CD4-positive, alpha-beta T cell (primary cell): ENCODE data around the gene RARB. TPM values are rescaled to one million over a fixed set of nuclear protein-coding genes. Genes with fewer than 3 reads are reported as not detected.

Source experiments
- ATAC-seq: fragments of 200-7000 bp; cut with Tn5 transposase; one replicate; pipeline ENCODE4 v1.10.0; 2022; ENCODE audit warnings: mild to moderate bottlenecking; ENCODE audit not compliant: poor library complexity
- CTCF ChIA-PET: fragments of 350-600 bp; sonication (Branson Sonifier 250); formaldehyde crosslinking; loops from one replicate; lab custom pipeline; 2021; ENCODE audit warnings: antibody characterized with exemption, inconsistent platforms; lab: Charles Lee
- POLR2A ChIA-PET: fragments of 350-600 bp; sonication (Branson Sonifier 250); formaldehyde crosslinking; loops from one replicate; lab custom pipeline; 2021; ENCODE audit warnings: antibody characterized with exemption, inconsistent platforms; lab: Charles Lee
- DNase-seq, 14 experiments: peaks; one replicate each; pipeline ENCODE4 v3.0.0-alpha.2; 2013 to 2020; ENCODE audit warnings: mixed read lengths in 2 of 14
- H3K27ac ChIP-seq, 2 donors: one replicate each; pipeline versions ENCODE4 v1.5.1 to v1.7.0; 2013; ENCODE audit warnings: low read length in 2 of 2, low read depth in 1 of 2, mild to moderate bottlenecking in 1 of 2
- H3K27me3 ChIP-seq, 2 experiments: 1 replicate in 1 of 2; 2 replicates in 1 of 2; pipeline versions ENCODE4 v1.6.1 to v1.7.0; 2013; ENCODE audit warnings: low read length in 2 of 2, control low read depth in 1 of 2, mild to moderate bottlenecking in 1 of 2, moderate library complexity in 1 of 2; ENCODE audit not compliant: insufficient read depth in 2 of 2, control insufficient read depth in 1 of 2
- H3K36me3 ChIP-seq: one replicate; pipeline ENCODE4 v1.6.1; 2013; ENCODE audit warnings: low read length, control low read depth; ENCODE audit not compliant: insufficient read depth
- H3K4me1 ChIP-seq: one replicate; pipeline ENCODE4 v1.6.1; 2013; ENCODE audit warnings: low read length, control low read depth; ENCODE audit not compliant: insufficient read depth
- H3K4me3 ChIP-seq: one replicate; pipeline ENCODE4 v1.5.1; 2013; ENCODE audit warnings: mild to moderate bottlenecking, low read length, moderate library complexity
- H3K9me3 ChIP-seq, 2 experiments: 1 replicate in 1 of 2; 2 replicates in 1 of 2; pipeline versions ENCODE4 v1.6.1 to v1.7.0; 2013; ENCODE audit warnings: low read length in 2 of 2, mild to moderate bottlenecking in 2 of 2, control low read depth in 1 of 2, moderate library complexity in 1 of 2; ENCODE audit not compliant: control insufficient read depth in 1 of 2, insufficient read depth in 1 of 2
- H3K27ac Mint-ChIP-seq: one replicate; pipeline ENCODE4 v1.8.0; 2020; ENCODE audit warnings: mixed read lengths
- H3K27me3 Mint-ChIP-seq: one replicate; pipeline ENCODE4 v1.8.0; 2021; ENCODE audit warnings: mixed read lengths
- H3K36me3 Mint-ChIP-seq: one replicate; pipeline ENCODE4 v1.8.0; 2021; ENCODE audit warnings: low read depth, mixed read lengths
- H3K4me1 Mint-ChIP-seq: one replicate; pipeline ENCODE4 v1.8.0; 2021; ENCODE audit warnings: low read depth, mixed read lengths
- H3K4me3 Mint-ChIP-seq: one replicate; pipeline ENCODE4 v1.8.0; 2020; ENCODE audit warnings: mild to moderate bottlenecking, mixed read lengths
- H3K9me3 Mint-ChIP-seq: one replicate; pipeline ENCODE4 v1.8.0; 2020; ENCODE audit warnings: mixed read lengths
- intact Hi-C, 2 experiments: fragments of 100-400 bp; cut with DNase I in 1 of 2; cut with micrococcal nuclease in 1 of 2; formaldehyde crosslinking; loops; one replicate each; pipeline versions ENCODE4 v1.15.1 to v1.9.0; 2023 to 2025; cut with DNase I, micrococcal nuclease
- polyA plus RNA-seq, 2 donors: library from polyadenylated mRNA; unstranded; fragments of 120-200 nt; gene quantifications; one replicate each; pipeline ENCODE4 v1.2.1, GENCODE V29; 2013
- total RNA-seq, 174 experiments: library from RNA in 2 of 174; stranded (reverse) in 2 of 174; gene quantifications; one replicate each; pipeline ENCODE4 v1.2.3 and lab custom pipeline; 2021 to 2026
- TF ChIP-seq, protein P1 (sequence below): fragments of 200-600 bp; IDR thresholded peaks from one replicate; pipeline ENCODE4 v1.8.0; 2022; ENCODE audit warnings: antibody characterized with exemption, mild to moderate bottlenecking

Gene RARB
- total RNA-seq (not detected), total RNA-seq (lab: John Stamatoyannopoulos, UW) (0 to 0.14 (median 0) reads per million in 172 experiments)
- 0.38 TPM for polyA plus RNA-seq (2013, experiment 1 of 2)
- polyA plus RNA-seq (2013, experiment 2 of 2) = 0.61 TPM

DNA sequence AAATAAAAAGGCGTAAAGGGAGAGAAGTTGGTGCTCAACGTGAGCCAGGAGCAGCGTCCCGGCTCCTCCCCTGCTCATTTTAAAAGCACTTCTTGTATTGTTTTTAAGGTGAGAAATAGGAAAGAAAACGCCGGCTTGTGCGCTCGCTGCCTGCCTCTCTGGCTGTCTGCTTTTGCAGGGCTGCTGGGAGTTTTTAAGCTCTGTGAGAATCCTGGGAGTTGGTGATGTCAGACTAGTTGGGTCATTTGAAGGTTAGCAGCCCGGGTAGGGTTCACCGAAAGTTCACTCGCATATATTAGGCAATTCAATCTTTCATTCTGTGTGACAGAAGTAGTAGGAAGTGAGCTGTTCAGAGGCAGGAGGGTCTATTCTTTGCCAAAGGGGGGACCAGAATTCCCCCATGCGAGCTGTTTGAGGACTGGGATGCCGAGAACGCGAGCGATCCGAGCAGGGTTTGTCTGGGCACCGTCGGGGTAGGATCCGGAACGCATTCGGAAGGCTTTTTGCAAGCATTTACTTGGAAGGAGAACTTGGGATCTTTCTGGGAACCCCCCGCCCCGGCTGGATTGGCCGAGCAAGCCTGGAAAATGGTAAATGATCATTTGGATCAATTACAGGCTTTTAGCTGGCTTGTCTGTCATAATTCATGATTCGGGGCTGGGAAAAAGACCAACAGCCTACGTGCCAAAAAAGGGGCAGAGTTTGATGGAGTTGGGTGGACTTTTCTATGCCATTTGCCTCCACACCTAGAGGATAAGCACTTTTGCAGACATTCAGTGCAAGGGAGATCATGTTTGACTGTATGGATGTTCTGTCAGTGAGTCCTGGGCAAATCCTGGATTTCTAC, at the start of gene RARB:
Gene RARB (plus strand): TSS at position 322 of the 847 bp plus-strand sequence. CDS start 469 bp downstream, at position 791.
- H3K4me1 Mint-ChIP-seq = no peaks in the 10 kb centered on the region
- POLR2A ChIA-PET = no interaction called here
- no peaks in the 10 kb centered on the region for H3K4me1 ChIP-seq
- ATAC-seq = no peak
- intact Hi-C loops = no loop called here
- no peaks in the 10 kb centered on the region for H3K9me3 Mint-ChIP-seq
- H3K36me3 Mint-ChIP-seq = no peaks in the 10 kb centered on the region
- no peak within 1 kb of the TSS for H3K4me3 ChIP-seq
- H3K27ac ChIP-seq = no peak within 1 kb of the TSS
- DNase-seq = no peak
- peaks cover 71% of the 10 kb centered on the region for H3K27me3 Mint-ChIP-seq
- CTCF ChIA-PET = no interaction called here
- TF ChIP-seq, protein P1, sequence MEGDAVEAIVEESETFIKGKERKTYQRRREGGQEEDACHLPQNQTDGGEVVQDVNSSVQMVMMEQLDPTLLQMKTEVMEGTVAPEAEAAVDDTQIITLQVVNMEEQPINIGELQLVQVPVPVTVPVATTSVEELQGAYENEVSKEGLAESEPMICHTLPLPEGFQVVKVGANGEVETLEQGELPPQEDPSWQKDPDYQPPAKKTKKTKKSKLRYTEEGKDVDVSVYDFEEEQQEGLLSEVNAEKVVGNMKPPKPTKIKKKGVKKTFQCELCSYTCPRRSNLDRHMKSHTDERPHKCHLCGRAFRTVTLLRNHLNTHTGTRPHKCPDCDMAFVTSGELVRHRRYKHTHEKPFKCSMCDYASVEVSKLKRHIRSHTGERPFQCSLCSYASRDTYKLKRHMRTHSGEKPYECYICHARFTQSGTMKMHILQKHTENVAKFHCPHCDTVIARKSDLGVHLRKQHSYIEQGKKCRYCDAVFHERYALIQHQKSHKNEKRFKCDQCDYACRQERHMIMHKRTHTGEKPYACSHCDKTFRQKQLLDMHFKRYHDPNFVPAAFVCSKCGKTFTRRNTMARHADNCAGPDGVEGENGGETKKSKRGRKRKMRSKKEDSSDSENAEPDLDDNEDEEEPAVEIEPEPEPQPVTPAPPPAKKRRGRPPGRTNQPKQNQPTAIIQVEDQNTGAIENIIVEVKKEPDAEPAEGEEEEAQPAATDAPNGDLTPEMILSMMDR = no peak
- H3K36me3 ChIP-seq = no peaks in the 10 kb centered on the region
- H3K9me3 ChIP-seq = peaks cover 0 to 9% of the 10 kb centered on the region in 2 experiments
- no peak within 1 kb of the TSS for H3K27ac Mint-ChIP-seq
- H3K27me3 ChIP-seq = peaks cover 20 to 49% of the 10 kb centered on the region in 2 experiments
- H3K4me3 Mint-ChIP-seq = no peak within 1 kb of the TSS

GRCh38 chr3:25378786-25379311, 49.2 kb upstream of the RARB start:
- H3K36me3 Mint-ChIP-seq = no peaks in the 10 kb centered on the region
- H3K9me3 Mint-ChIP-seq = peaks cover 4% of the 10 kb centered on the region
- no peak for ATAC-seq
- intact Hi-C loops = no loop called here
- no peak overlapping the region for H3K27ac Mint-ChIP-seq
- Histone ChIP-seq H3K4me3 (no peak overlapping the region), H3K9me3 (no peaks in the 10 kb centered on the region), H3K27me3 (no peaks in the 10 kb centered on the region), H3K4me1 (no peaks in the 10 kb centered on the region), H3K27ac (no peak overlapping the region), H3K36me3 (no peaks in the 10 kb centered on the region)
- ChIA-PET POLR2A (no interaction called here), CTCF (no interaction called here)
- H3K4me3 Mint-ChIP-seq = no peak overlapping the region
- no peak for DNase-seq
- TF ChIP-seq, protein P1 = no peak
- no peaks in the 10 kb centered on the region for H3K4me1 Mint-ChIP-seq
- no peaks in the 10 kb centered on the region for H3K27me3 Mint-ChIP-seq

GRCh38 chr3:25380222-25380739, 47.8 kb upstream of the RARB start:
- H3K27me3 ChIP-seq = no peaks in the 10 kb centered on the region
- no peaks in the 10 kb centered on the region for H3K9me3 ChIP-seq
- ATAC-seq (no peak), DNase-seq (no peak)
- H3K9me3 Mint-ChIP-seq = peaks cover 4% of the 10 kb centered on the region
- intact Hi-C loops = no loop called here
- H3K4me3 ChIP-seq = no peak overlapping the region
- CTCF ChIA-PET = no interaction called here
- H3K4me1 Mint-ChIP-seq = no peaks in the 10 kb centered on the region
- no peak overlapping the region for H3K27ac ChIP-seq
- no peaks in the 10 kb centered on the region for H3K4me1 ChIP-seq
- no peaks in the 10 kb centered on the region for H3K36me3 ChIP-seq
- POLR2A ChIA-PET = no interaction called here
- no peaks in the 10 kb centered on the region for H3K36me3 Mint-ChIP-seq
- no peak overlapping the region for H3K4me3 Mint-ChIP-seq
- TF ChIP-seq, protein P1 = no peak
- no peaks in the 10 kb centered on the region for H3K27me3 Mint-ChIP-seq
- H3K27ac Mint-ChIP-seq = no peak overlapping the region
